Breast epithelium (tissue), 4 donors: ENCODE results near the gene PIP5KL1. TPM values are rescaled to one million over a fixed set of nuclear protein-coding genes. Genes with fewer than 3 reads are reported as not detected.
A peak's percentile ranks its signal among the peaks of the same experiment; 100 is the strongest.

Source experiments
- DNase-seq, 2 donors: peaks; one replicate each; pipeline ENCODE4 v3.0.0-alpha.2; 2019; ENCODE audit warnings: low spot score in 2 of 2
- H3K27ac ChIP-seq, 2 donors: fragments of 200-600 bp; sonication (generic) in 1 of 2; one replicate each; pipeline ENCODE4 v1.5.1; 2016 to 2019; ENCODE audit warnings: mild to moderate bottlenecking in 1 of 2
- H3K27me3 ChIP-seq, 2 donors: fragments of 200-600 bp; sonication (generic) in 1 of 2; one replicate each; pipeline versions ENCODE4 v1.5.1 to v1.6.0; 2017 to 2019; ENCODE audit warnings: control low read depth in 1 of 2, mild to moderate bottlenecking in 1 of 2
- H3K36me3 ChIP-seq: fragments of 200-600 bp; one replicate; pipeline ENCODE4 v1.5.1; 2019
- H3K4me1 ChIP-seq, 2 donors: fragments of 200-600 bp; sonication (generic); one replicate each; pipeline ENCODE4 v1.5.1; 2016 to 2019; ENCODE audit warnings: control low read depth in 1 of 2
- H3K4me3 ChIP-seq, 3 donors: fragments of 200-600 bp; sonication (generic); 1 replicate in 2 of 3; 2 replicates in 1 of 3; pipeline ENCODE4 v1.5.1; 2016 to 2019; ENCODE audit warnings: mild to moderate bottlenecking in 3 of 3, moderate library complexity in 2 of 3
- H3K9me3 ChIP-seq, 2 donors: fragments of 200-600 bp; sonication (generic) in 1 of 2; one replicate each; pipeline ENCODE4 v1.5.1; 2016 to 2019; ENCODE audit warnings: control low read depth in 1 of 2
- CTCF ChIP-seq, 3 donors: fragments of 450-650 bp; IDR thresholded peaks; one replicate each; pipeline ENCODE4 v1.5.1; 2016 to 2017; ENCODE audit warnings: antibody characterized with exemption in 3 of 3, mild to moderate bottlenecking in 3 of 3, moderate library complexity in 3 of 3
- POLR2A ChIP-seq: fragments of 450-650 bp; IDR thresholded peaks from one replicate; pipeline ENCODE4 v1.6.1; 2016; ENCODE audit warnings: antibody characterized with exemption, mild to moderate bottlenecking, moderate library complexity
- POLR2AphosphoS5 ChIP-seq, 3 donors: sonication (generic); formaldehyde crosslinking; IDR thresholded peaks; one replicate each; pipeline ENCODE4 v1.6.1; 2017; ENCODE audit warnings: antibody characterized with exemption in 3 of 3
- intact Hi-C: fragments of 100-400 bp; cut with DNase I; formaldehyde crosslinking; loops from one replicate; pipeline ENCODE4 v1.15.1; 2023; ENCODE audit warnings: low total_unique reads
- total RNA-seq, 3 donors: library from RNA; depleted of rRNA; stranded (reverse); fragments of >200 nt; gene quantifications; one replicate each; pipeline ENCODE4 v1.1.0, GENCODE V29; 2016

Gene PIP5KL1
- total RNA-seq, 3 donors from 2014 or later, result 2.2 to 10.1 (median 5.2) TPM

- intact Hi-C loops, result loop anchor here (5.0 kb wide), 1 partner anchor 96 kb away; no protein-coding TSS in a partner anchor
- H3K4me1 ChIP-seq, result peaks cover 19 to 22% of the 10 kb centered on the region in 2 donors
These were observed 10.7 kb upstream of the PIP5KL1 start for GRCh38 chr9:127941062-127941960.

GRCh38 chr9:127940593-127940992 is 10.0 kb upstream of the PIP5KL1 start:
- TF ChIP-seq CTCF (IDR thresholded peaks at IDR 0.05), result no peak
- TF ChIP-seq POLR2A, result no peak
- TF ChIP-seq POLR2AphosphoS5 (IDR thresholded peaks at IDR 0.05), result no peak
- Histone ChIP-seq H3K9me3 (no peaks in the 10 kb centered on the region), H3K27me3 (no peaks in the 10 kb centered on the region), H3K4me3 (no peak overlapping the region), H3K27ac (peak overlapping the region in 1 of 2 donors; percentile 13), H3K36me3 (no peaks in the 10 kb centered on the region), H3K4me1 (peaks cover 23 to 25% of the 10 kb centered on the region in 2 donors)
- DNase-seq, result no peak
- intact Hi-C loops, result loop anchor here (5.0 kb wide), 1 partner anchor 97 kb away; no protein-coding TSS in a partner anchor

More at GRCh38 chr9:127941062-127941960, 10.7 kb upstream of the PIP5KL1 start:
- no peaks in the 10 kb centered on the region for H3K27me3 ChIP-seq
- peak overlapping the region; percentile 11 to 69 for H3K27ac ChIP-seq
- no peak overlapping the region for H3K4me3 ChIP-seq
- no peaks in the 10 kb centered on the region for H3K36me3 ChIP-seq
- TF ChIP-seq CTCF (IDR thresholded peaks at IDR 0.05) (no peak), POLR2A (no peak), POLR2AphosphoS5 (IDR thresholded peaks at IDR 0.05) (no peak)
- DNase-seq, result no peak
- no peaks in the 10 kb centered on the region for H3K9me3 ChIP-seq

GRCh38 chr9:127938298-127938690 is 7.7 kb upstream of the PIP5KL1 start:
- no peak for DNase-seq
- TF ChIP-seq POLR2A (no peak), POLR2AphosphoS5 (IDR thresholded peaks at IDR 0.05) (peak in 1 of 3 donors; percentile 8), CTCF (IDR thresholded peaks at IDR 0.05) (no peak)
- no peaks in the 10 kb centered on the region for H3K27me3 ChIP-seq
- intact Hi-C loops, result no loop called here
- H3K9me3 ChIP-seq, result no peaks in the 10 kb centered on the region
- peaks cover 23 to 25% of the 10 kb centered on the region in 2 donors for H3K4me1 ChIP-seq
- H3K36me3 ChIP-seq, result no peaks in the 10 kb centered on the region
- H3K4me3 ChIP-seq, result peak overlapping the region; percentile 78 to 89 (median 79)
- H3K27ac ChIP-seq, result peak overlapping the region; percentile 66 to 88

GRCh38 chr9:127937388-127938297 is 7.1 kb upstream of the PIP5KL1 start, which contains the start of gene DPM2:
TSS of gene DPM2 (minus strand) at chr9:127937854. CDS start at chr9:127937820, 34 bp downstream.
- peak within 1 kb of the TSS; percentile 78 to 89 (median 79) for H3K4me3 ChIP-seq
- H3K4me1 ChIP-seq, result peaks cover 23 to 25% of the 10 kb centered on the region in 2 donors
- no peaks in the 10 kb centered on the region for H3K9me3 ChIP-seq
- TF ChIP-seq CTCF (IDR thresholded peaks at IDR 0.05), result no peak
- peak; percentile 50 for TF ChIP-seq POLR2A
- peak; percentile 56 to 88 (median 56) for TF ChIP-seq POLR2AphosphoS5 (IDR thresholded peaks at IDR 0.05)
- H3K27me3 ChIP-seq, result no peaks in the 10 kb centered on the region
- intact Hi-C loops, result no loop called here
- peak within 1 kb of the TSS; percentile 66 to 88 for H3K27ac ChIP-seq
- peak; percentile 63 to 79 for DNase-seq
- no peaks in the 10 kb centered on the region for H3K36me3 ChIP-seq
